Activated T-cell treated with anti-CD3 and anti-CD28 coated beads for 4 hours (primary cell): ENCODE data around the gene WDR45B.
A peak's percentile ranks its signal among the peaks of the same experiment; 100 is the strongest.
"Not testable (repeated sequence)": the region's sequence is repeated elsewhere in the genome, so short reads cannot be mapped to it uniquely, and the experiment has no call there.

Experiments used
- DNase-seq: peaks from one replicate; pipeline ENCODE4 v3.0.0-alpha.2; 2020

The WDR45B gene

DNA sequence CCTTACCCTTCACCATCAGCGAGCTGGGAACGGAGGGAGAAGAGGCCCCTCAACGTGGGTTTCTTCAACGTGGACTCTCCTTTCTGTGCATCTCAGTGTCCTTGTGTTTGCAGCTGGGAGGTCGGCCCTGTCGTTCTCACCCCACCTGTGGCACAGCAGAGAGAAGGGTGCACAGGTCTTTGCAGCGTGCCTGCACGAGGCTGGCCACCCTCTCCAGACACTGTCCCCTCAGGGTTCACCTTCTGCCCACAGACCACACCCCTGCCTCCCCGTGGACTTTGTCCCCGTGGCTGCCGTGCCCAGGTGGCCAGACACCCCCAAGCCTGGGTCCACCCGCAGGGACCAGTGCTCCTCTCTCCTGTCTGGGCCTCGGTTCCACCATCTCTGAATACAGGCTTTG is 7.3 kb upstream of the WDR45B start:
- DNase-seq = no peak

DNA sequence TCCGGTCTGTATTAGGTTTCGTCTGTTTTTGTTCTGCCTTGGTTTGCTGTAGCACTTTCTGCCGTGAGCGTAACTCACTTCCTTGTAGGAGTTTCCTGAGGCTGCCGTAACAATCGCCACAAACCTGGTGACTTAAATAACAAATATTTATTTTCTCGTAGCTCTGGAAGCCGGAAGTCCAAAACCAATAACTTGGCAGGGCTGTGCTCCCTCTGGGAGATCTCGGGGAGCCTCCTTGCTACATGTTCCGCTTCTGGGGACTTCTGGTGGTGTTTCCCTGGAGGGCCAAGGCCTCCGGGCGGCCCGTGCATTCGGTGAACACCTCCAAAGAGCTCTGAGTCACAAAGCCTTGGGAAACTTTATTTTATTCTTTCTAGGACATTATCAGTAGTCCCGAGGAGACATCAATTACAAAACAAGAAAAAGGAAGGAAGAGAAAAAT is 6.8 kb upstream of the WDR45B start:
- no peak for DNase-seq

- not testable (repeated sequence) for DNase-seq
Measured at GRCh38 chr17:82654611-82655010, 6.4 kb upstream of the WDR45B start.

DNA sequence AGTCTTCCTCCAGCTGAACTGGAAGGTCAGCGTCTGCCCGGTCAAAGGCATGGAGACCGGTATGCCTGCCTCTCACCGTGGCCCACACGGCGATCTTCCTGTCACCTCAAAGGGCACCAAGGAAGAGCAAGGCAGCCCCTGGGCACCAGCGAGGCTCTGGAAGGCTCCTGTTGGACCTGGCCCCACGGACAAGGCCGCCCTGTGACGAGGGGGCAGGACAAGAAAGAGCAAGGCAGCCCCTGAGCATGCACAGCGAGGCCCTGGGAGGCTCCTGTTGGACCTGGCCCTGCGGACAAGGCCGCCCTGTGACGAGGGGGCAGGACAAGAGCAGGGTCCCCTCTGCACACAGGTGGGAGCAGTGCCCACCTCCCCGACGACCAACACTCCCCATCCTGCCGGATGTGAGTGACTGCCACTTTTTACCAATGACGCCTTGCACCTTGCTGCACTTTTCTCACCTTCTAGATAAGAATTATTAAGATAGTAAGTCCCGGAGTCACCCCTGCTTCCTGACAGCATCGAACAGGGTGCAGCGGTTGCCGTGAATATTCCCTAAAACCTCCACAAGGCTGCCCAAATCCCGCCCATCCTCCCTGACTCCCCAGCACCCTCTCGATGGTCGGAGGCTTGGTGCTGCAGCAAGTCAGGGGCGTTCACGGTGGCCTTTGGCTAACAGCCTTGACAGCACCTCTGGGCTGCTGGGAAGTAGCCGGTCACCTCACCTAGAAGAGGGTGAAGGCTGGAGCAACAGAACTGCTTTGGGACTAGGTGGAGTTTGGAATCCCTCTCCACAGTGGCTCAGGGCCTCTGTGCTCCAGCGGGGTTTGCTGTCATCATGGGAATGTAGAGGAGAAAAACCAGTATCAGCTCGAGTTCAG is 5.6 kb upstream of the WDR45B start:
- DNase-seq = no peak

DNA sequence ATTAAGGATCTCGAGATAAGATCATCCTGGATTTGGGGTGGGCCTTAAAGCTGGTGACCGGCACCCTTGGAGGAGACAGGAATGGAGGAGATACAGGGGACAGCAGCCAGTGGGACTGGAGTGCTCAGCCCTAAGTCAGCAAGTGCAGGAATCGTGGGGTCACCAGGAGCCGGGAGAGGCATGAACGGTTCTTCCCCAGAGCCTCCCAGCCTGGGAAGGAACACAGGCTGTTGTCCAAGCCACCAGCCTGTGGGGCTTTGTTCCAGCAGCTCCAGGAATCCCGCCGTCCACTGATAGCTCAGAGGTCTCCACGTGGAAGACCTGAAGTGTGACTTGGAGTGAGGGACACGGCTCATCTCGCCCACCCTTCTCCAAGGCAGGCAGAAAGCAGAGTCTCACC is 2.5 kb upstream of the WDR45B start:
- no peak for DNase-seq

DNA sequence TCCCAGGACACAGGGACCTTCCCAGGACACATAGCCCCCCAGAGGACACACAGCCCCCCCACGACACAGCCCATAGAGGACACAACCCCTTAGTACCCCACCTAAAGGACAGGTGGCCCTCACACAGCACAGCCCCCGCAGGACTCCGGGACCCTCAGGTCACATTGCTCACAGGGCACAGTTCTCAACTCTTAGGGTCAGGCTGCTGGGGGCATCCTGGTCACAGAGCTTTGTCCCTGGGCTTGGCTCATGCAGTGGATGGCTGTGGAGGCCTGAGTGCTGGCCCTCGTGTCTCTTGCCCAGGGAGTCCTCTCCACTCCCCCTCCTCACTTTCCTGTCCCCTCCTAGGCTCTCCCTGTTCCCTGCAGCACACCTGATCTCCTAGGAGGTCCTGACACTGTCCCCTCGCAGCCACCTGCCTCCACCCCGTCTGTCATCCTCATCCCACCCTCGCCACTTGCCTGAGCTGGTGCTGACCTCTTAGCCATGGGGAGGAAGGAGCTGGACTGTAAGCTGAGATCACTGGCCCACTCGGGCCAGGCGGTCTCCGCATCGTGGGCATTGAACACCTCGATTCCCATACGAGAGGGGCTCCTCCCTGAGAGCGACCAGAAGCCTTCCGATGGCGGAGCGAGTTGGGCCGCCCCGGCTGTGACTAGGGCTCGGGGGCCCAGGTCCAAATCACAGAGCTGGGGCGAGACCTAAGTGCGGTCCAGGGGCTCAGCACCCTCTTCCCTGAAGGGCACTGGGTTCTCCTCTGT is 1.4 kb upstream of the WDR45B start:
- no peak for DNase-seq

GRCh38 chr17:82648742-82649331 is 593 bp upstream of the WDR45B start:
- DNase-seq = no peak

GRCh38 chr17:82647593-82648164 is 565 bp downstream of the WDR45B start:
- peak; percentile 36 for DNase-seq

DNA sequence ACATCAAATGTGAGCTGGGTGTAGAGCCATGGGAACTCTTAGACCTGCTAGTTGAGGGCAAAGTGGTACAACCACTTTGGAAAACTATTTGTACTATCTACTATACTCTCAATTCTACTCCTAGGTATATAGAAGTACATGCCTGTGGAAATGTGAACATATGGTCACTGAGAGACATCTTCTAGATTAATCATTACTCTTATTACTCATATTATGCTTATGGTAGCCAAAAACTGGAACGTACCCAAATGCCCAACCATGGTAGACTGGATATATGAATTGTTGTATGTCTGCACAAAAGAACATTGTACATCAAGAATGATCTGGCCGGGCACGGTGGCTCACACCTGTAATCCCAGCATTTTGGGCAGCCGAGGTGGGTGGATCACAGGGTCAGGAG is 2.7 kb downstream of the WDR45B start:
- no peak for DNase-seq

DNA sequence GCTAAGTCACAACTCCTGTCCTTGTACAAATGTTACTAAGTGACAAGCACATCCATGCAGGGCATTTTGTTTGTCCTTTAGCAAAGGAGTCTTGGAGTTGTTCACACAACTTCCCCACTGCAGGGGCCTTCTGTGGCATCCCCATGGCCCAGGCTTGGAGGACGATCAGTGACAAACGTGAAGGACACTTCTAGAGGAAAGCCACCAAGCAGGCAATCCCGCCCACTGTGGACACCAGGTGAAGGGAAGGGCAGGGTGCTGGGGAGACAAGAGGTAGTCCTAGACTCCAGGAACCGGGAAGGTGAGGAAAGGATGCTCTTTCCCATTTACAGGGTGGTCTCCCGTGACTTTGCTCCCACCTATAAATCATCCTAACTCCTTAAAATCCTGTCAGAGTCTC is 4.1 kb downstream of the WDR45B start:
- DNase-seq = no peak

GRCh38 chr17:82642022-82642421 is 6.2 kb downstream of the WDR45B start:
- DNase-seq = no peak

GRCh38 chr17:82640036-82640435 is 8.2 kb downstream of the WDR45B start:
- no peak for DNase-seq

DNA sequence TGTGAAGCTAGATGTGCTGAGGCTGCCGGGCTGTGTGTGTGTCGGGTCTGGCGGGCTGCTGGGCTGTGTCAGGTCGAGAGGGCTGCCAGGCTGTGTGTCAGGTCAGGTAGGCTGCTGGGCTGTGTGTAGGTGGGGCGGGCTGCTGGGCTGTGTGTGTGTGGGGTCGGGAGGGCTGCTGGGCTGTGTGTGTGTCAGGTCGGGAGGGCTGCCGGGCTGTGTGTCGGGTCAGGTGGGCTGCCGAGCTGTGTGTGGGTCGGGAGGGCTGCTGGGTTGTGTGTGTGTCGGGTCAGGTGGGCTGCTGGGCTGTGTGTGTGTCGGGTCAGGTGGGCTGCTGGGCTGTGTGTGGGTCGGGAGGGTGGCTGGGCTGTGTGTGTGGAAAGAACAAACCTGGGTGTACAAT is 8.6 kb downstream of the WDR45B start:
- no peak for DNase-seq

DNA sequence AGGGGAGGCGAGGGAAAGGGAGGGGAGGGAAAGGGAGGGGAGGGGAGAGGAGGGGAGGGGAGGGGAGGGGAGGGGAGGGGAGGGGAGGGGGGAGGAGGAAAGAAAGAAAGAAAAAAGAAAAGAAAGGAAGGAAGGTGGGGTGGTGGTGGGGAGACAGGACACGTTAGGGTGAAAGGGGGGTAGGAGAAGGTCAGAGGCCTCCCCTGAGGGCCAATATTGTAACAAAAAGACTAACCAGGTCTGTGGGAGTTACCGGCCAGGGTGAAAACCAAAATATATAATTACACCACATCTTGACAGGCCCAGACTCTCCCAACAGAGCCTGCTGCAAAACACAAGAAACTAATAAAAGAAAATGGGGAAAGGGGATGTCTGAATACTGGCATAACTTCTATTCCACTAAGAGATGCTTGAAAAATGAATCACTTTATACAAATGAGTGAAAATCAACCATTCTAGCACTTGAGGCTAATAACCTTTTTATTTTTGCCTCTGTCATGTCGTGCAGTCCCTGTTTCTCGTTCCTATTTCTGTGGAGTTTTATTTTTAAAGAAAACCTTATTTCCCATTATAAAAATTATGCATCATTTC is 10.0 kb downstream of the WDR45B start:
- no peak for DNase-seq

GRCh38 chr17:82636626-82637598 is 11.3 kb downstream of the WDR45B start:
- no peak for DNase-seq

- DNase-seq = no peak
Measured at GRCh38 chr17:82633343-82633742, 14.9 kb downstream of the WDR45B start.

- DNase-seq = no peak
Measured at GRCh38 chr17:82632451-82632850, 15.8 kb downstream of the WDR45B start.

- DNase-seq = no peak
Measured at GRCh38 chr17:82631544-82631943, 16.7 kb downstream of the WDR45B start.

DNA sequence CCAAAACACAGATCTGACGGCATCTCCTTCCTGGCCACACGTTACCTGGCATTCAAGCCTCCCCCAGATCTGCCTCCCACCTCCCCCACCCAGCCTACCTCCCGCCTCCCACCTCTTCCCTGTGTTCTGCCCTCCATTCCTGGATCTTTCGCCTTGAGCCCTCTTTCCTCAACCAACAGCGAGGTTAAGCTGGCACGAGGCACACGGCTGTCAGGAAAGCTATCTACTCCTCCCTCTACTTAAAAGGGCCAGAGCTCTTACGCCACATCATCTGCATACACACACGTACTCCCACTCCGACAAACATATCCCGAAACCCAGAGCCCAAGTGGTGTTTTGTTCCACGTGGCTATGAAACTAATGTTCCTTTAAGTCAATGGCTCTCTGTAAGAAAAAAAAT is 18.0 kb downstream of the WDR45B start:
- DNase-seq = no peak

- no peak for DNase-seq
Measured at GRCh38 chr17:82629748-82630147, 18.5 kb downstream of the WDR45B start.

DNA sequence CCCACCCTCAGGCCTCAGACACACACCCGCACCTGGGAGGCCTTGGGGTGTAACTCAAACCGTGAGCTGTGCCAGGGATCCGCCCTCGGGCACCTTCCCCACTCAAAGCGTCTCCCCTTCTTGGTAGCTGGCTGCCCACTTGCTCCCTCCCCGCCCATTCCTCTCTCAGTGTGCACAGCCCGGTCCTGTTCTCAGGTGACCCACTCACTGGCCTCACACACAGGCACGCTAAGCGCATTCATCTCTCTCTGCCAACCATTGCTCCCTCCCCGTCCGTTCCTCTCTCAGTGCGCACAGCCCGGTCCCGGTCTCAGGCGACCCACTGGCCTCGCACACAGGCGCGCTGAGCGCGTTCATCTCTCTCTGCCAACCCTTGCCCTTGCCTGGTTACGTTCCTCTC is 20.8 kb downstream of the WDR45B start:
- no peak for DNase-seq

GRCh38 chr17:82623707-82624106 is 24.5 kb downstream of the WDR45B start:
- no peak for DNase-seq
